ENCODE measurements around the gene HHAT. TPM values are rescaled to one million over a fixed set of nuclear protein-coding genes. Genes with fewer than 3 reads are reported as not detected.

Gene HHAT
- total RNA-seq, 4 donors from 2014 or later: 2.2 to 11.6 (median 7.3) TPM

DNA sequence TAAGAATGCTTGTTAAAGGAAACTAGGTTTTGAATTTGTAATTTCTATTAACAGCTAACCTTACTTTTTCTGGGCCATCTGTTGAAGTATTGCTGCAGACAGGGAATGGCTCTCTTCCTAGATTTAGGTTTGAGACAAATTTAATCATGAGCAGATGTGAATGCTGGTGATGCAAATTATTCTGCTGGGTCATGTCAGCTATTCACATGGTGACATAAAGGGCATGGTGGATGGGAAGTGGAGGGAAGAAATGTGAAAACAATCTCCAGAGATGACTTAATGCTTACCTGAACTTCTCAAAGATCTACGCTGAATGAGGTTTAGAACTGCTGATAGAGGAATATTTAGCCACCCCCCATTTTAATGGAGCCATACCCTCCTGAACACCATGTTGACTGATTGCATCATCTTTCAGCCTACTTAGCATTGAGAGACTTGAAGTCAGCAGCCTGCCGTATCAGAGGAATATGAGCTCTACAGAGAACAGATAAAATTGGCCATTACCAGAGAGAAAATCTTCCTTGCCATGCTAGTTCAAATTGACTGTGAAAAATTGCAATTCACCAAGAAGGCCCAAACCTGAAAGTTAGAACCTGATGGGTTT, 138.8 kb downstream of the HHAT start:
- in situ Hi-C loops (cut with MboI; ENCODE audit: low pct_ligation_motif_present in 1 of 4, low pct_unique_long_range_greater_than_20kb in 1 of 4, low sequenced_read_pairs in 3 of 4): no loop called here
- 96 to 100% methylated on average over 1 to 2 of the region's 2 CpGs for WGBS, 2 donors (ENCODE audit: low coverage in 1 of 2)

DNA sequence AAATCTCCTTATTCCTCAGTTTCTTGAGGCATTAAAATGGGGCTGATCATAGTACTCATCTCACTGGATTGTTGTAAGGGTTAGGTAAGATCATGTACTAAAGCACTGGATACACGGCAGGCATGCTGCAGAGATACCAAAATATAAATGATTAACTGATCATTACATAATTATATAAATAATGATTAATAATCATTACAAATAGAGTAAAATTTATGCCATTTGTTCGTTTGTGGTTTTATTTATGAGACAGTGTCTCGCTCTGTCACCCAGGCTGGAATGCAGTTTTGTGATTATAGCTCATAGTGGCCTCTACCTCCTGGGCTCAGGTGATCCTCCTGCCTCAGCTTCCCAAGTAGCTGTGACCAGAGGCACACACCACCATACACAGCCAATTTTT, 140.7 kb downstream of the HHAT start:
- H3K4me3 ChIP-seq: no peak overlapping the region
- WGBS, 2 donors (ENCODE audit: low coverage in 1 of 2): 81 to 84% methylated on average over 3 of the region's 3 CpGs
- intact Hi-C loops (cut with DNase I; ENCODE audit: low total_unique reads) (no loop called here), in situ Hi-C loops (cut with MboI; ENCODE audit: low pct_ligation_motif_present in 1 of 4, low pct_unique_long_range_greater_than_20kb in 1 of 4, low sequenced_read_pairs in 3 of 4) (no loop called here)
- no peaks in the 10 kb centered on the region for H3K27me3 ChIP-seq
- no peaks in the 10 kb centered on the region for H3K9me3 ChIP-seq
- no peak overlapping the region for H3K27ac ChIP-seq
- no peaks in the 10 kb centered on the region for H3K36me3 ChIP-seq
- no peak for DNase-seq
- no peaks in the 10 kb centered on the region for H3K4me1 ChIP-seq
- TF ChIP-seq POLR2AphosphoS5 (IDR thresholded peaks at IDR 0.05) (no peak), EP300 (IDR thresholded peaks at IDR 0.05; ENCODE audit: low read depth) (no peak), POLR2A (IDR thresholded peaks at IDR 0.05) (no peak)
- TF ChIP-seq, protein P1, sequence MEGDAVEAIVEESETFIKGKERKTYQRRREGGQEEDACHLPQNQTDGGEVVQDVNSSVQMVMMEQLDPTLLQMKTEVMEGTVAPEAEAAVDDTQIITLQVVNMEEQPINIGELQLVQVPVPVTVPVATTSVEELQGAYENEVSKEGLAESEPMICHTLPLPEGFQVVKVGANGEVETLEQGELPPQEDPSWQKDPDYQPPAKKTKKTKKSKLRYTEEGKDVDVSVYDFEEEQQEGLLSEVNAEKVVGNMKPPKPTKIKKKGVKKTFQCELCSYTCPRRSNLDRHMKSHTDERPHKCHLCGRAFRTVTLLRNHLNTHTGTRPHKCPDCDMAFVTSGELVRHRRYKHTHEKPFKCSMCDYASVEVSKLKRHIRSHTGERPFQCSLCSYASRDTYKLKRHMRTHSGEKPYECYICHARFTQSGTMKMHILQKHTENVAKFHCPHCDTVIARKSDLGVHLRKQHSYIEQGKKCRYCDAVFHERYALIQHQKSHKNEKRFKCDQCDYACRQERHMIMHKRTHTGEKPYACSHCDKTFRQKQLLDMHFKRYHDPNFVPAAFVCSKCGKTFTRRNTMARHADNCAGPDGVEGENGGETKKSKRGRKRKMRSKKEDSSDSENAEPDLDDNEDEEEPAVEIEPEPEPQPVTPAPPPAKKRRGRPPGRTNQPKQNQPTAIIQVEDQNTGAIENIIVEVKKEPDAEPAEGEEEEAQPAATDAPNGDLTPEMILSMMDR (IDR thresholded peaks at IDR 0.05): no peak

More for the DNA sequence above, 138.8 kb downstream of the HHAT start:
- H3K4me3 ChIP-seq: no peak overlapping the region
- intact Hi-C loops (cut with DNase I; ENCODE audit: low total_unique reads): no loop called here
- H3K4me1 ChIP-seq: no peaks in the 10 kb centered on the region
- H3K36me3 ChIP-seq: no peaks in the 10 kb centered on the region
- H3K27me3 ChIP-seq: no peaks in the 10 kb centered on the region
- DNase-seq: no peak
- H3K9me3 ChIP-seq: no peaks in the 10 kb centered on the region
- H3K27ac ChIP-seq: no peak overlapping the region
- TF ChIP-seq, protein P1 (IDR thresholded peaks at IDR 0.05): no peak
- no peak for TF ChIP-seq EP300 (IDR thresholded peaks at IDR 0.05; ENCODE audit: low read depth)
- no peak for TF ChIP-seq POLR2AphosphoS5 (IDR thresholded peaks at IDR 0.05)
- TF ChIP-seq POLR2A (IDR thresholded peaks at IDR 0.05): no peak

GRCh38 chr1:210475321-210475720, 146.6 kb downstream of the HHAT start:
- H3K27me3 ChIP-seq: no peaks in the 10 kb centered on the region
- no peaks in the 10 kb centered on the region for H3K36me3 ChIP-seq
- no peak overlapping the region for H3K4me3 ChIP-seq
- no peaks in the 10 kb centered on the region for H3K9me3 ChIP-seq
- H3K4me1 ChIP-seq: no peaks in the 10 kb centered on the region
- no peak for DNase-seq
- intact Hi-C loops (cut with DNase I; ENCODE audit: low total_unique reads): no loop called here
- in situ Hi-C loops (cut with MboI; ENCODE audit: low pct_ligation_motif_present in 1 of 4, low pct_unique_long_range_greater_than_20kb in 1 of 4, low sequenced_read_pairs in 3 of 4): no loop called here
- no peak for TF ChIP-seq POLR2AphosphoS5 (IDR thresholded peaks at IDR 0.05)
- TF ChIP-seq POLR2A (IDR thresholded peaks at IDR 0.05): no peak
- TF ChIP-seq, protein P1 (IDR thresholded peaks at IDR 0.05): no peak
- no peak for TF ChIP-seq EP300 (IDR thresholded peaks at IDR 0.05; ENCODE audit: low read depth)
- H3K27ac ChIP-seq: no peak overlapping the region

GRCh38 chr1:210475806-210476205, 147.1 kb downstream of the HHAT start:
- no peak overlapping the region for H3K27ac ChIP-seq
- intact Hi-C loops (cut with DNase I; ENCODE audit: low total_unique reads): no loop called here
- DNase-seq: no peak
- no peak for TF ChIP-seq POLR2AphosphoS5 (IDR thresholded peaks at IDR 0.05)
- TF ChIP-seq, protein P1 (IDR thresholded peaks at IDR 0.05): no peak
- TF ChIP-seq EP300 (IDR thresholded peaks at IDR 0.05; ENCODE audit: low read depth): no peak
- no peak for TF ChIP-seq POLR2A (IDR thresholded peaks at IDR 0.05)
- no peak overlapping the region for H3K4me3 ChIP-seq
- WGBS, 2 donors (ENCODE audit: low coverage in 1 of 2): 58 to 90% methylated on average over 2 of the region's 2 CpGs
- no peaks in the 10 kb centered on the region for H3K27me3 ChIP-seq
- no peaks in the 10 kb centered on the region for H3K9me3 ChIP-seq
- no peaks in the 10 kb centered on the region for H3K4me1 ChIP-seq
- in situ Hi-C loops (cut with MboI; ENCODE audit: low pct_ligation_motif_present in 1 of 4, low pct_unique_long_range_greater_than_20kb in 1 of 4, low sequenced_read_pairs in 3 of 4): no loop called here
- H3K36me3 ChIP-seq: no peaks in the 10 kb centered on the region

Data from transverse colon (tissue), 4 donors.